ENCODE results near the gene ATRIP.
A peak's percentile ranks its signal among the peaks of the same experiment; 100 is the strongest.
"Not testable (repeated sequence)": the region's sequence is repeated elsewhere in the genome, so short reads cannot be mapped to it uniquely, and the experiment has no call there.

Gene ATRIP

GRCh38 chr3:48469046-48469915 lies 22.7 kb downstream of the ATRIP start:
- no peak for DNase-seq (ENCODE audit: low read depth)

DNA sequence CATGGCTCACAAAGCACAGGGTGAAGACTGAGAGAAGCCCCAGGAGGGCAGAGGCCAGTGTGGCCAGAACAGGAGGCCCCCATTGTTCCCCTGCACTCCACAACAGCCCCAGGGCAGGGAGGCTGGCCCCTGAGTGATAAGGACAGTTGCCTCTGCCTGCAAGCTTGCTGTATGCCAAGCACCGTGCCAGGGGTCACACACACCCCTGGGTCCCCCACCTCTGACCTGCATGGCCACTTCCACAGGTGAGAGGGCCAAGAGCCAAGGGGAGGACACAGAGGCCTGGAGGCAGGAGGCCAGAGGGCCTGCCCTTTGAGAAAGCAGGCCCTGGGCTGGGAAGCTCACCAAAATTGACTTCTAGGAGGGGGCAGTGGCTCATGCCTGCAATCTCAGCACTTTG lies 23.7 kb downstream of the ATRIP start:
- no peak for DNase-seq (ENCODE audit: low read depth)

DNA sequence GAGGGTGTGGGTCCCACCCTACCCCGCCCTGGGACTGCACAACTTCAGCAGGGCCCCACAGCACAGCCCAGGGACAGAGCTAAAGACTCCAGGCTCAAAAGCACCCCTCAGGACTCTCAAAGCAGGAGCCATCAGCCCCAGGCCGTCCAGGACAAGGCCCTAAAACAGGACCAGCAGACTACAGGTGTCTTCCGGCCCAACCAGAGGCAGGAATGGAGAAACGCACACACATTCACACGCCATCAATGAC lies 26.1 kb downstream of the ATRIP start:
- DNase-seq (ENCODE audit: low read depth) = no peak

DNA sequence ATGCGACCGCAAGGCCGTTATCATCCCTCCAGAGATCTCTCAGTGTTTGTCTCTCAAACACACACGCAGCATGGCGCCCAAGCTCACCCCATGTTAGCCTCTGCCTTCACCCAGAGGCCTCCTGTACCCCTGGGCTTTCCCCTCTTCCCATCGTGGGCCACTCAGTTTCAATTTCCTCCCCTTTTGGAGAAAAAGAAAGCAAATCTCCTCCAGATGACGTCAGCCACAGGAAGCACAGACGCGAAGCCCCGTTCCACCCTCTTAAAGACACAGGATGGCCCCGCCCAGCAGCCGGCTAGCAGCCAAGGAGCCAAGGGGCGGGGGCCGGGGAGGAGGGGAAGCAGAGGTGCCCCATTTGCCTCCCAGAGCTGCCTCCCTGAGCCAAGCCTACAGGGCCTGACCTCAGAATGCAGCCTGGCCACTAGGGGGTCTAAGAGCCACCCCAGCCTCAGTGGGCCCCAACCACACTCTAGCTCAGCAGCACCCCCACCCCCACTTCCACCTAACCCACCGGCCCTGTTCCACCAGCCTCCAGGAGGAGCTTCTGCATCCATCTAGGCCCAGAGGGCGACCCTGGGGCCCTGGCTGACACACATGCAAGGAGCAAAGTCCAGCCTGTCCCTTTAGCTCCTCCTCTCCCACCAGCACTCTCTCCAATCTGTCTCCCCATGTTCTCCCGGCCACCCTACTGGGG lies 26.5 kb downstream of the ATRIP start:
- DNase-seq (ENCODE audit: low read depth) = peak; percentile 92

- no peak for DNase-seq (ENCODE audit: low read depth)
Measured at GRCh38 chr3:48473617-48473952, 27.0 kb downstream of the ATRIP start.

DNA sequence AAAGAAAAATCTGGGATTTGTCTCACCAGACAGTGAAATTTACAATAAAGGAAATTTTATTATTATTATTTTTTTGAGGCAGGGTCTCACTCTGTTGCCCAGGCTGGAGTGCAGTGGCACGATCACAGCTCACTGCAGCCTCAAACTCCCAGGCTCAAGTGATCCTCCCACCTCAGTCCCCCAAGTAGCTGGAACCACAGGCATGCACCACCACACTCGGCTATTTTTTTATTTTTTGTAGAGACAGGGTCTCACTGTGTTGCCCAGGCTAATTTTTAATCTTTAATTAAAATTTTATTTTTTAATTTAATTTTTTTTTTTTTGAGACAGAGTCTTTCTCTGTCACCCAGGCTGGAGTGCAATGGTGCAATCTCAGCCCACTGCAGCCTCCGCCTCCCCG lies 27.5 kb downstream of the ATRIP start:
- DNase-seq (ENCODE audit: low read depth) = not testable (repeated sequence)

GRCh38 chr3:48474619-48475018 lies 28.1 kb downstream of the ATRIP start:
- no peak for DNase-seq (ENCODE audit: low read depth)

DNA sequence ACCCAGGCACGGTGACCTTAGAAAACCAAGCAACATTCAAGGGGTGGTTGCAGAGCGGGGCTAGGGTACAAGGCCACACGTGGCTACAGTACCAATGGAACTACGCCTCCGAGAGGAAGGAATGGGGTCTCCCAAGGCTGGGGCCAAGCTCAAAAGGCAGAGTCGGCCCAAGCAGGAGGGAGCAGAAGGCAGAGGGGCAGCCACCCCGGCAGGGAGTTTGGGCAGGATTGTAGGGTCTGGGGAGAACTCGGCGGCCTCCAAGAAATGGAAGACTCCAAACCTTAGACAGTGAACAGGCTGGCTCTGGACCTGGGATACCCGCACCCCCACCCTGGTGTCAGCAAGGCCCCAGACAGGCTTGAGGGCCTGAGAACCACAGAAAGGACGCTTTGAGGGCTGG lies 28.7 kb downstream of the ATRIP start:
- DNase-seq (ENCODE audit: low read depth) = no peak

GRCh38 chr3:48476426-48477053 lies 30.0 kb downstream of the ATRIP start:
- no peak for DNase-seq (ENCODE audit: low read depth)

DNA sequence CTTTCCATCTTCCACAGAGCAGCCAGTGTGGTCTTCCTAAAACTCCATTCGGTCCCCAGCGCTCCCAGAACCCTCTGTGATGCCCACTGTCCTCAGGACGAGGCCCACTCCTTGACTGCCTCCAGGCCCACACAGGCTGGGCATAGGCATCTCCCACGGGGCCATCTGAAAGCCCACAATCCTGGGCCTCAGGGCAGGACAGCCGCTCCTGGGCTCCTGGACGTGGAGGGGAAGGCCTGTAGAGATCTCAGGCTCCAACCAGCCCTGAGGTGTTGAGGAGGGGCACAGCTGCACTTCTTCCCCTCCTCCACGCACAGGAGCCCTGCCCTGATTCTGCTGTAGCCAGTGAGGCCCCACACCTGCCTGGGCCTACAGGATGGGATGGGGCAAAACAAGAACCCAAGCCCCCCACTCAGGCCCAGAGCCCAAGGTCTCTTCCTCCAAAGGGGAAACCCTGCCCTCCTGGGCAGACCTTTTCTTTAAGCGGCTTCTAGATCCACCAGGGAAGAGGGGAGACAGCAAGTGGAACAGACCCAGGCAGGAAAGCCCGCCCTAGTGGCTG lies 31.5 kb downstream of the ATRIP start:
- DNase-seq (ENCODE audit: low read depth) = no peak

DNA sequence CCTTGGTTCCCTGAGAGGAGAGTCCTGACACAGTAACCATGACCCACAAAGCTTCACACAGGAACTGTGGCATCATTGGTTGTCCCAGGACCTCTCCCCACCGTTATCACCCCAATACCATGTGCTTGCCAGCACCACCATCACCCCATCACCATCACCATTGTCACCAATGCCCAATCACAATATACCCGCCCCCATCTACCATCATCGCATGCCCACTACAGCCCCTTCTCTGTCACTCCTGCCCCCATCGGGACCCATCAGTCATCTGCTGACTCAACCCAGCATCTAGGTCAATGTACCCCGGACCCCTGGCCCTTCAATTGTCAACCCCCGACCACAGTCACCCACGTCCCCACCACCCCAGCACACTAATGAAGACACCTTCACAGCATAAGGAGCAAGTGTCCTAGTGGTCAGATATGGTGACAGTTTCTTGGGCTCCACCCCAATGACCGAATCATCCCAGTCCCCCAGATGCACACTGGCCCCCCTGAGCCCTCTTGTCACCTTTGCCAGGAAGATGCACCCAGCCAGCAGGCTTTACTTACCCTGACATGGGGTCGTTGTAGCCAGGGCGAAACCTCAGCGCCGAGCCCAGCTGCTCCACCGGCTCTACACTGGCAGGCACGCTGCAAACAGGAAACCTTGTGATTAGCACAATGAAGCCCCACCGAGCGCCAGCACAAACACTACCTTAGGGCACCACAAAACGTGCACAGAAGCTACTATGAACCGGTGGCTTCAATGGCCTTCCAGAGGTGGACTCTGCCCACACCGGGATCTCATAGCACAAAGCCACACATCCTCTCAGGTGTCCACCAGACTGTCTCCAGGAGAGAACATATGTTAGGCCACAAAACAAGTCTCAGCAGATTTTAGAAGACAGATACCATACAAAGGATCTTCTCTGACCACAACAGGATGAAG lies 32.4 kb downstream of the ATRIP start:
- no peak for DNase-seq (ENCODE audit: low read depth)

DNA sequence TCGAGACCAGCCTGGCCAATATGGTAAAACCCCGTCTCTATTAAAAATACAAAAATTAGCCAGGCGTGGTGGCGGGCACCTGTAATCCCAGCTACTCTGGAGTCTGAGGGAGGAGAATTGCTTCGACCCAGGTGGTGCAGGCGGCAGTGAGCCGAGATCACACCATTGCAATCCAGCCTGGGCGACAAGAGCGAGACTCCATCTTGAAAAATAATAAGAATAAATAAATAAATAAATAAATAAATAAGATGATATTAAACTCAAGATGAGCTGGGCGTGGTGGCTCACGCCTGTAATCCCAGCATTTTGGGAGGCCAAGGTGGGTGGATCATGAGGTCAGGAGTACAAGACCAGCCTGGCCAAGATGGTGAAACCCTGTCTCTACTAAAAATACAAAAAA lies 34.4 kb downstream of the ATRIP start:
- not testable (repeated sequence) for DNase-seq (ENCODE audit: low read depth)

DNA sequence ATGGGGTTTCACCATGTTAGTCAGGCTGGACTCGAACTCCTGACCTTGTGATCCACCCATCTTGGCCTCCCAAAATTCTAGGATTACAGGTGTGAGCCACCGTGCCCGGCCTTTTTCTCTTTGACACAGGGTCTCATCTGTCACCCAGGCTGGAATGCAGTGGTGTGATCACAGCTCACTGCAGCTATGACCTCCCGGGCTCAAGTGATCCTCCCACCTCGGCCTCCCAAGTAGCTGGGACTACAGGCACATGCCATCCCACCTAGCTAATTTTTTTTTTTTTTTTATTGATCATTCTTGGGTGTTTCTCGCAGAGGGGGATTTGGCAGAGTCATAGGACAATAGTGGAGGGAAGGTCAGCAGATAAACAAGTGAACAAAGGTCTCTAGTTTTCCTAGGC lies 36.3 kb downstream of the ATRIP start:
- not testable (repeated sequence) for DNase-seq (ENCODE audit: low read depth)

DNA sequence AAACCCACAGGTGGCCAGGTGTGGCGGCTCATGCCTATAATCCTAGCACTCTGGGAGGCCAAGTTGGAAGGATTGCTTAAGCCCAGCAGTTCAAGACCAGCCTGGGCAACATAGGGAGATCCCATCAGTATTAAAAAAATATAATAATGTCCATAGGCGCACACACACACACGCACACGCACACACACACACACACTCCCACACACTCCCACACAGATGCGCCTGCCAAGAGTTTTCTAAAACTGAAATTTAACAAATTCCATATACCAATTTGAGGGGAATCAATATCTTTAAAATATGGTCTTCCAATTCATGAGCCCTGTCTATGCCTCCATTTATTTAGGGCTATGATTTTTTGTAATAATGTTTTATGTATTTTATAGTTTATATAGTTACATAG lies 40.4 kb downstream of the ATRIP start:
- DNase-seq (ENCODE audit: low read depth) = no peak

DNA sequence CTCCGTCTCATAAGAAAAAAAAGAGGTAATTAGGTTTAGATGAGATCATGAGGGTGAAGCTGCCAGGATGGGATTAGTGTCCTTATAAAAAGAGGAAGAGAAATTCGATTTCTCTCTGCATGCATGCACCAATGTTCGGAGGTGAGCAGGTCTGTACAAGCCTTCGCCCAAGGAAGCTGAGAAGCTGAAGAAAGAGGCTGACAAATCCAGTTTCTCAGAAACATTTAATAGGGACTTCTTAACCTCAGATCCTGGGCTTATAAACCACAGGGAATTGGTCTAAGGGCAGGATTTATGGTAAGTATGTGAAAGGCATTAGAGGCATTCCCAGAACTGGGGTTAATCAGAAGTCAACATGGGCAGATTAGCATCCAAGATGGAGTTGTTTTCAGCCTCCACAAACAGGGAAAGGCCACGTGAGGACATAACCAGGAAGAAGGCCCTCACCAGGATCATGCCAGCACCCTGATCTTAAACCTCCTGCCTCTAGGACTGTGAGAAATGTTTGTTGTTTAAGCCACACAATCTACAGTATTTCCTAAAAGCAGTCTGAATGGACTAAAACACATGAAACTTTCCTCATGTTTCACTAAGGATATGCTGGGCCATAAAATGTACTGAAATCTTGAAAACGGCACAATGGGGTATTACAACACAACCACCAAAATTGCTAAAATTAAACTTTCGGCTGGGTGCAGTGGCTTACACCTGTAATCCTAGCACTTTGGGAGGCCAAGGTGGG lies 46.1 kb downstream of the ATRIP start:
- DNase-seq (ENCODE audit: low read depth) = no peak

DNA sequence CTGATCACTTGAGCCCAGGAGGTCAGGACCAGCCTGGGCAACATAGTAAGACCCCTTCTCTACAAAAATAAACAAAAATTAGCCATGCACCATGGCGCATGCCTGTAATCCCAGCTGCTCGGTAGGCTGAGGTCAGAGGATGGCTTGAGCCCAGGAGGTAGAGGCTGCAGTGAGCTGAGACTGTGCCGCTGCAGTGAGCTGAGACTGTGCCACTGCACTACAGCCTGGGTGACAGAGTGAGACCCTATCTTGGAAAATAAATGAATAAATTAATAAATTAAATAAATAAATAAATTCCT lies 46.6 kb downstream of the ATRIP start:
- no peak for DNase-seq (ENCODE audit: low read depth)

DNA sequence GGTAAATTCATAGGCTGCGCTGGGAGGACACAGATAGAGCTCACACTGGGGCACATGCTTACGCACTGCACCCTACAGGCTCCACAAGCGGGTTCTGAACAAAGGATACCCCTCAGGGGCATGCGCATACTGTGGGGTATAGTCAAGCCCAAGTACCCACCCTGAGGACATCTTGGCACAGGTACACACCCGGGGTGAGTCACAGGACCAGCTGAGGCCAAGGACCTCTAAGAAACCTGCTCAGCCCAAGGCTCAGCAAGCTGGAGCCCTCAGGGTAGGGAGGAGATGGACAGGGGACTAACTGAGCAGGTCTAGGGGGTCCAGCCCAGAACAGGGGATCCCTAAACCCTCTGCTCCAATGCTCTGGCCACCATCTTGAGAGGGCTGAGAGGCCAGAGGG lies 54.1 kb downstream of the ATRIP start:
- DNase-seq (ENCODE audit: low read depth) = no peak

DNA sequence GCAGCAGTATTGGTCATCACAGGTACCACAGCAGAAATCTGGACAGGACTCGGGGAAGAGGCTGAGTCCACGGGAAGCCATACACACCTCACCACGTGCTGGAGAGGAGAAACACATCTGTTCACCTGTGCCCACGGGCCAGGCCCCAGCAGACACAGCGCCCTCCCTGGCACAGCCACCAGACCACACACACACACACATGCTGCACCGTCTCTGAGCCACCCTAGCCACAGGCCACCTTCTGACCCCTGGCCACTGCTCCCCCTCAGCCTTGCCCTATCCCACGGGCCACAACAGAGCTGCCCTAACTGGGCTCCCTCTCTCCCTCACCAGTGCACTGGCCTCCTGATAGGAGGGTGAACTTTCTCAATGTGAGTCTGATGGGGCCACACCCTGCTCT lies 54.7 kb downstream of the ATRIP start:
- DNase-seq (ENCODE audit: low read depth) = no peak

- DNase-seq (ENCODE audit: low read depth) = no peak
Measured at GRCh38 chr3:48502121-48502520, 55.6 kb downstream of the ATRIP start.

DNA sequence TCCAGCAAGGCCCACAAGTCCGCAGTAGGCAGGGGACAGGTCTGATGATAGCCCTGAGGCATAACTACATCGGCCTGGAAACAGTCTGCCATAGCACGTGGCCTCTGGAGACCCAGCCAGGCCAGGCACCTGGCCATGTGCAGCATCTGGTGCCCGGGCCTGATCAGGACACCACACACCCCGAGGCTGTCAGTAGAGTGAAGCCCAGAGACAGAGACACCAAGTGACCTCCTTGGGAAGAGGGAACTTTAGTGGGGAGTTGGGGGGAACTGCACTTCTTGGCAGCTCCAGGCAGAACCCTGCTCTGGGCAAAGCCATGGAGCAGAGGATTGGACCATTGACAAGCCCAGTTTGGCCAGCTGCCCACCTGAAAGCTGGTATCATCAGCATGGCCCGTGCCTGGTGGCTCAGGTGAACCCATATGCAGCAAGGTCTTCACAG lies 56.2 kb downstream of the ATRIP start:
- no peak for DNase-seq (ENCODE audit: low read depth)

DNA sequence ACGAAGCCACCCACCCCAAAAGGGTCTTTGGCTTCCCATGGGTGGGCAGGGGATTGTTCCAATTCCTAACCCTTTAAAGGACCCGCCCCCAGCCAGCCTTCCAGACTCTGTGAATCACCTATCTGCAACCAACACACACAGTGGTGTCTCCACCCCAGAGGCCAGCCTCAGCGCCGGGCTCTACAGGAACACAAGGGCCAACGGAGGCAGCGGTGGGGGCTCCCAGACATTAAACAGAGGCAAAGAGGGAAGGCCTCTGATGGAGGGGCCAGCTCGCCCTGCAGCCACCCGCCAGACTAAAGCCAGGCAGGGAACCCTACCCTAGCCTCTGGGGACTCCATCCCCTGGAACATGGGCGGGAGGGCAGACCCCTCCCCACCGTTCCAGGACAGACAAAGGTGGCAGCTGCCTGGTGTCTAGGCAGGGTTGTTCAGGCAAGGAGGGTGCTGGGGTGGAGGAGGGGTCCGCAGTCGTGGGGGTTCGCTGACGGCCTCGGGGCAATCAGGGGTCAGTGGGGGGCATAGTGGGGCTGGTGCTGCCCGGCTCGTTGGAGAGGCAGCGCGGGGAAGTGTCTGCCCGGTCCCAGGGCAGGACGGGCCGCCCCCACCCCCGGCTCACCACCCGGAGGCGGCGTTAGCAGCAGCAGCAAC lies 57.0 kb downstream of the ATRIP start:
- no peak for DNase-seq (ENCODE audit: low read depth)

Measured in activated T-cell treated with anti-CD3 and anti-CD28 coated beads for 48 hours (primary cell).